GM19463 (cell line): ENCODE data around the gene SPAG8.

ENCODE experiments used
- ATAC-seq: cut with Tn5 transposase; IDR thresholded peaks from one replicate; pipeline ENCODE4 v1.9.1; 2021; ENCODE audit warnings: mild to moderate bottlenecking, moderate library complexity; ENCODE audit not compliant: unreplicated experiment

Gene SPAG8, protein sequence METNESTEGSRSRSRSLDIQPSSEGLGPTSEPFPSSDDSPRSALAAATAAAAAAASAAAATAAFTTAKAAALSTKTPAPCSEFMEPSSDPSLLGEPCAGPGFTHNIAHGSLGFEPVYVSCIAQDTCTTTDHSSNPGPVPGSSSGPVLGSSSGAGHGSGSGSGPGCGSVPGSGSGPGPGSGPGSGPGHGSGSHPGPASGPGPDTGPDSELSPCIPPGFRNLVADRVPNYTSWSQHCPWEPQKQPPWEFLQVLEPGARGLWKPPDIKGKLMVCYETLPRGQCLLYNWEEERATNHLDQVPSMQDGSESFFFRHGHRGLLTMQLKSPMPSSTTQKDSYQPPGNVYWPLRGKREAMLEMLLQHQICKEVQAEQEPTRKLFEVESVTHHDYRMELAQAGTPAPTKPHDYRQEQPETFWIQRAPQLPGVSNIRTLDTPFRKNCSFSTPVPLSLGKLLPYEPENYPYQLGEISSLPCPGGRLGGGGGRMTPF

DNA sequence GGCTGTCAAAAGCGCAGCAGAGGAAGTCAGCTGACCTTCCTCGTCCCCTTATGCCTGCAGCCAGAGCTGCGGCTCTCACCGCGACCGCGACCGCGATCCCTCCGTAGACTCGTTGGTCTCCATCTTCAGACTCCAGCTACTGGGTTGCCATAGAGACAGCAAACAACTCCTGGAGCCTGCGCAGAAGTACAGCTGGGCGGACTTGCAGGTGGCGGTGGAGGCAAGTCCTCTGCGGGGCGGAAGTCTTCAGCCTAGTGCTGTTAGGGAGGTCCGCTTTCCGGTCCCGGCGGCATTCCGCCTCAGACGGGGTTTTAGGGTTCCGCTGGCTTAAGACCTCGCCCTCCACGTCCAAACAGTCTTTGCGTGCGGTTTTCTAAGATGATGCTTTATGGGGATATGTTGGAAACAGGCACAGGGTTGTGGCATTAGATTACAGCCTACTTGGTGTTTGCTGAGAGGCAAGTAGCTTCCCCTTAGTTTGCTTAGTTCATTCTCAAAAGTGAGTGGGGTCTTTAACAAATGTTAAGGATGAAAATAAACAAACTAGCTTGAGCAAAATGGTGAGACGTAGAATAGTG, at the start of gene SPAG8:
Gene SPAG8, minus strand, starts transcription at position 238 of the 578 bp plus-strand sequence. Its CDS starts 115 bp downstream, at position 123.
- peak; percentile 64 for ATAC-seq

DNA sequence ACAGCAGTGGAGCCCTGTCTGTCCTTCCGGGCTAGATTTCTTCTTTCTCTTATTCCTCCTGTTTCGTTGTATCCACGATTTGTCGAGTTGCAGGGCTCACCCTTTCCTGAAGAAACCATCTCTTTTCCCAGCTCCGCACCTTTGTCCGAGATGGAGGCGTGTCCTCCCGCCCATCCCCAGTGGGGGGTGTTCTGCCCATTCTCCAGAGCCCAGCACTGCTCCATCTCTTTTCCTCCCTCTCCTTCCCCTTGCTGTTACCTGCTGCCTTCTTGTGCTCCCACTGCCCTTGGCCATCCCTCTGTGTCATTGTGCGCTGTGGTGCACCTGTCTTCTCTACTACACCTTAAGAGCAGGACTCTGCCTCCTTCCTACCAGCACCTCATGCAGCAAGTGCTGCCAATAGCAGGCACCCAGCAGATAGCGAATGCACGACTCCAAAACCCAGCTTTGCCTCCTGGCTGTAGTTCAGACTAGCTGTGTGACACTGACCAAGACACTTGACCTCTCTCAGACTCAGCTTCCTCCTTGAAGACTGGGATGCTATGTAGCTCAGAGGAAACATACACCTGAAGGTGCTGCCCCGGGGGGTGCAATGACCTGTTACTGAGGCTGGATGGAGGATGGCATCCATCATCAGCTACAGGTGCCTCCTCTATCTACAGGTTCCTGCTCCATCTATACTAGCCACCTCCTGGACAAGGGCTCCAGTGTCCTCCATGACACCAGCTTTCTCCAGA, 49.3 kb upstream of the SPAG8 start:
- no peak for ATAC-seq

DNA sequence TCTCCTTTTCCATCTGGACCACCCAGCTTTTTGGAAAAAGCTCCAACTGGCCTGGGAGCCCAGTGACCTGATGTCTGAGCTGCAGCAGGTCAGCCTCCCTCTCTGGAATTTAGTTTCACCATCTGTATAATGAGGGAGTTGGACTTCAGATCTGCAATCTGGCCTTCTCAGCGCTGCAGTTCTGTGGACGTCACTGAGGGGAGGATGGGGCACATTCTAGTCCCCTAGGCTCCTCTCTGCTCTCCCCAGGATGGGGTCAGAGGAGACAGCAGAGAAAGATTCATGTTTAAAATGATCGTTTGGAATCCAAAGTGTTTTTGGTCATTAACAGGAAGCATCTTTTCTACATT, 47.9 kb upstream of the SPAG8 start:
- no peak for ATAC-seq

DNA sequence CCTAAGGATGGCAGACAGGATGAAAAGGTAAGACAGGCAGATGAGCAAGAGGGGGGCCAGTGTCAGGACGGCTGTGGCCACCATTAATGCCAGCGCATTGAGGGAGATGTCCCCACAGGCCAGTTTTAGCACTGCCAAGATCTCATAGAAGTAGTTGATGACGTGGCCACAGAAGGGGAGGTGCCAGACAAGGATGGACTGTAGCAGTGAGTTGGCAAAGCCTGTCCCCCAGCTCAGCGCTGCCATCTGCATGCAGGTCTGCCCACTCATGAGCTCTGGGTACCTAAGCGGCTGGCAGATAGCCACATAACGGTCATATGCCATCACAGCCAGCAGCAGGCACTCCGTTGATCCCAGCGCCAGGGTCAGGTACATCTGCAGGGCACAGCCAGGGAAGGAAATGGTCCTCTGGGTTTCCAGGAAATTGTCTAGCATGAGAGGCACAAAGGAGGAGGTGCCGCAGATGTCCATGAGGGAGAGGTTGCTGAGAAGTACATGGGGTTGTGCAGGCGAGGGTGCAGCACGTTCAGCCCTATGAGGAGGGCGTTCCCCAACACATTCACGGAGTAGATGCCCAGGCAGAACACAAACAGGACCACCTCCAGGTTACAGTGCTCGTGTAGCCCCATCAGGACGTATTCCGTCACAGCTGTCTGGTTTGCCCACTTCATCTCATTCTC, 47.4 kb upstream of the SPAG8 start:
- ATAC-seq, result no peak

DNA sequence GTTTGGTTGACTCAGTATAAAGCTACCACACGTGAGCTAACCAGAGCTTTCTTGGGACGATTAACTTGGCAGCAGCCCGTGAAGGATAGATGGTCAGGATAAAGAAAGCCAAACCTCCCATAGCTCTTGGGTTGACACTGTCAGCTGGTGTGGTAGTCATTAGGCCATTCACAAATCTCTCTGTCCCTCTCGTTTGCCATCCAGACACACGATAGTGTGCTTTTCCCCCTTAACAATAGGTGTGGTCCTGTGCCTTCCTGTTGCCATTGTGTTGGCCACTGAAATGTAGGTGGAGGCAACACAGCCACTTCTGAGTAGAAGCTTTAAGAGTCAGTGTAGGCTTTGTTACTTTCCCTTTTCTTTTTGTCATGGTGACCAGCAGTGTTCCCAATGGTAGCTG, 46.4 kb upstream of the SPAG8 start:
- ATAC-seq, result no peak

DNA sequence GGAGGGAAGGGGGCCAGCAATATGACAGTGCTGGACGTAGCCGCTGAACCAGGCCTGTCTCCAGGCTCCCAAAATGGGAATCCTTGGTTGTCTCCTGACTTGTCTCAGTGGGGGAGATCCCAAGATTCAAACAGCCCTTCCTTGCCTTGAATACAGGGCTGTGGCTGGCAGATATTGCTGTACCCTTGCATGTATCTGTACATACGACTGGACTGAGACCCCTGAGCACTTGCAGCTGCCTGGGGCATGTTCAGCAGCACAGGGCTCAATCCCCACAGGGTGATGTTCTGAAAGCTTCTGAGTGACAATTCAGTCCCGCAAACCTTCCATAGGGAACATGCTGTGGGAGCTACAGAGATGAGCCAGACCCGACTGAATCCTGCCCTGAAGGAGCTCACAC, 44.8 kb upstream of the SPAG8 start:
- ATAC-seq, result no peak

DNA sequence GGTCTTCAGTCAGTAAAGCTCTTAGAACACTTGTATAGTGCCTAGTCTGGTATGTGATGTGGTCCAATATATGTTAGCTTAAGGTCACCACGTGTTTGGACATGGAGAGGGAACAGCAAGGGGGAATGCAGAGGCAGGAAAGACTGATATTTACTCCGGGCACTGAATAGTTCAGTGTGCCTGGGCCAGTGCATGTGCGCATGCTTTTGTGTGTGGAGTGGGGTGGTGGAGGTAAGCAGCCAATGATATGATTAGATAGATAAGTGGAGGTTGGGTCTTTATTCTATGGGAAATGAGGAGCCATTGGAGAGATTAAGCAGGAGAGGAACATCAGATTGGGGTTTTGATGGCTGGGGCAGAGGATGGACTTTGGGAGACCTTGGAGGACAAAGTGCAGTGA, 44.1 kb upstream of the SPAG8 start:
- no peak for ATAC-seq

DNA sequence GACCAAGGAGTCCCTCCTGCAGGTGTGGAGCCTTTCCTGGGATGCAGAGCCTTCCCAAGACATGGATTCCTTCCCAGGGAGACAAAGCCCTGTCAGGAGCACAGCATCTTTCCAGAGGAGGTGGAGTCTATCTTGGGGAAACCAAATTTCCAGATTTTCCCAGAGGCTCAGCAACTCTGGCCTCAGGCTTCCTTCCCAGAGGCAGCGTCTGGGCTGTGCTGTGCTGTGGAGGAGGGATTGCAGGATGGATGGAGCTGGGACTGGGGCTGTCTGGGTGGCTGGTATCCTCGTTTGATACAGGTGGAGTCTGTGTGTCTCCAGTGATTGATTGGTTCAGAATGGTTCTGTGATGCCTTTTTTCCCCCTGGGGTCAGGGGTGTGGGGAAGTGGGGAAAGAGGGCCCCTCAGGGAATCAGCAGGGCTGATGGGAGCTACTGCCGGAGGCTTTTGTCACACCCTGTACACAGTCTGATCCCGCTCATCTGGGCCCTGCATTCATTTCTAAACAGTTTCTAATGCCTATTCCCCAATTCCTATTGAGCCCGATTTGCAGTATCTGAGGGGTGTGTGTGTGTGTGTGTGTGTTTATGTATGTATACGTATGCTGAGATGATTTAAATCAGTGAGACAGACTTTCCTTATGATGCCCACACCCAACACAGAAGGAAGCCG, 42.2 kb upstream of the SPAG8 start:
- no peak for ATAC-seq

DNA sequence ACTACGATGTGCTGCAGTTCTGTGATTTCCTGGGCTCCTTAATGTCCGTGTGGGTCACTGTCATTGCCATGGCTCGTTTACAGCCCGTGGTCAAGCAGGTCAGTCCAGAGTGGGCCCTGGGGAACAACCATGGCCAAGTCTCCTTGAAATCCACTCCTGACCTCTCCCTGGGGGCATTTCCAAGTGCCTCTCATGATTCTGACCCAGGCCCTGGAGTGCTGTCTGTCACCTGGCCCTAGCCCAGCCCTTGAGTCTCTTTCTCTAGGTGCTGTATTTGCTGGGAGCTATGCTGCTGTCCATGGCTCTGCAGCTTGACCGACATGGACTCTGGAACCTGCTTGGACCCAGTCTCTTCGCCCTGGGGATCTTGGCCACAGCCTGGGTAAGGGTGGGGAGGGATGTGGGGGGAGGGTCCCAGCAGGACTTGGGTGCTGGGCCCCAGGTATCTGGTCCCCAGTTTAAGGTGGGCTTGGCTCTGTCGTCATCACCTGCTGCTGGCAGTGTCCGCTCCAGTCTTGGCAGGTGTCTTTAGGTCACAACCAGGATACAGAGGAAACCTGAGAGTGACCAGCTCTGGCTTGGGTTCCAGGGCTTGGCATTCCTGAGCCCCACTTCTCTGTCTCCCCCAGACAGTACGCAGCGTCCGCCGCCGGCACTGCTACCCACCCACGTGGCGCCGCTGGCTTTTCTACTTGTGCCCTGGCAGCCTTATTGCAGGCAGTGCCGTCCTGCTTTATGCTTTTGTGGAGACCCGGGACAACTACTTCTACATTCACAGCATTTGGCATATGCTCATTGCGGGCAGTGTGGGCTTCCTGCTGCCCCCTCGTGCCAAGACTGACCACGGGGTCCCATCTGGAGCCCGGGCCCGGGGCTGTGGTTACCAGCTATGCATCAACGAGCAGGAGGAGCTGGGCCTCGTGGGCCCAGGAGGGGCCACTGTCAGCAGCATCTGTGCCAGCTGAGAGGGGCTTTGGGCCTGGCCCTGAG, 41.1 kb upstream of the SPAG8 start:
- no peak for ATAC-seq

DNA sequence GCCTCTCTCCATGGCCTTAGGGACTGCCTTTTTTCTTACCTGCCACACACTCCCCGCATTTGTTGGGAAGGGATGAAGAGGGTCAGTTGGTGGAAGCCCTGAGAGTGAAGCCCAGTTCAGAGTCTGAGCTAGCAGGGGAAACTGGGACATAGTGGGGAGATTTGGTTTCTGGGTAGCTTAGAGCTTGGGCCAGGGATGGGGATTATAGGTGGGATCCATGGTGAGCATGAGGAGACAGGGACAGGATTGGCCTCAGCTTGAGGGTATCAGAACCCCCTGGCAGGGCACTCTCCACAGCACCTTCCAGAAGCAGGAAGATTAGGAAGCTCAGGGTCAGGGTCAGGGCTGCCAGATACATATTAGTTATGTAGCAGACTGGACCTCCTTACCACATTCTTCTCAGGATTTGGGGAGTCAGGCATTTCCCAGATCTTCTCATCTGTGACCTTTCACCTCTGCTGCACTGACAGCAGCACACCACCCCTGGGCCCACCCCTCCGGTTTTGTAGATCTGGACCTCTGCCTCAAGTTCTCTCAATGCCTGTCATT, 40.3 kb upstream of the SPAG8 start:
- no peak for ATAC-seq

DNA sequence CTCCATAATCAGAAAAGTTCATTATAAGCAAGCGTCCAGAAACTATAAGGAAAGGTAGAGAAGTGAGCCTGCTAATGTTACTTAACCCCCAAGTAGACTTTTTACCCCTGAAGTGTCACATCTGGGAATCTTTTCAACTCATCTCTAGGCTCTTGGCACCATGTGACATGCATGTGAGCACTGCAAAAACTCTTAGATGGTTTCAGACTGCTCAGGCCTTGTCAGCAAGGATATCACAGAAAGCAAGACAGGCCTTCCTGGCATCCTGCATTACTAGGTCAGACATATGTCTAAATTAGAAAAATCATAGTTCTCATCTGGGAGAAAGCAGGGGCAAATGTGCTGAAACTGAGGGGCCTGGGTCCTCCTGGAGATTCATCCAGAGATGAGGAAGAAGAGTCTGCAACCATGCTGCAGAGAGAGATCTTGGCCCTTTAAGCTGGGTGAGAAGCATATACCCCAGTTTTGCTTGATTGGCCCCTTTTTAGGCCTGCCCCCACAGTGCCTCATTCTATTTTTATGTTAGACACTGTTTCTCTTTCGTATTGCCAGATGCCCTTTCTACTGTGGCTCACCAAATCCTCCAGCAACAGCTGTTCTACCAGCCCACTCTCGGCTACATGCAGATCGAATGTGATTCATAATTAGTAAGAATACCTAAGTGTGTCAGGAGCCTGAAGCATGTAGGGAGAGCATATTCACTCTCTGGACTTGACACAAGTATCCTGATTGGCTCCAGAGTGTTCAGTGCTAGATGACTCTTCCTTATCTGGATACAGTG, 35.9 kb upstream of the SPAG8 start:
- ATAC-seq, result peak; percentile 95

DNA sequence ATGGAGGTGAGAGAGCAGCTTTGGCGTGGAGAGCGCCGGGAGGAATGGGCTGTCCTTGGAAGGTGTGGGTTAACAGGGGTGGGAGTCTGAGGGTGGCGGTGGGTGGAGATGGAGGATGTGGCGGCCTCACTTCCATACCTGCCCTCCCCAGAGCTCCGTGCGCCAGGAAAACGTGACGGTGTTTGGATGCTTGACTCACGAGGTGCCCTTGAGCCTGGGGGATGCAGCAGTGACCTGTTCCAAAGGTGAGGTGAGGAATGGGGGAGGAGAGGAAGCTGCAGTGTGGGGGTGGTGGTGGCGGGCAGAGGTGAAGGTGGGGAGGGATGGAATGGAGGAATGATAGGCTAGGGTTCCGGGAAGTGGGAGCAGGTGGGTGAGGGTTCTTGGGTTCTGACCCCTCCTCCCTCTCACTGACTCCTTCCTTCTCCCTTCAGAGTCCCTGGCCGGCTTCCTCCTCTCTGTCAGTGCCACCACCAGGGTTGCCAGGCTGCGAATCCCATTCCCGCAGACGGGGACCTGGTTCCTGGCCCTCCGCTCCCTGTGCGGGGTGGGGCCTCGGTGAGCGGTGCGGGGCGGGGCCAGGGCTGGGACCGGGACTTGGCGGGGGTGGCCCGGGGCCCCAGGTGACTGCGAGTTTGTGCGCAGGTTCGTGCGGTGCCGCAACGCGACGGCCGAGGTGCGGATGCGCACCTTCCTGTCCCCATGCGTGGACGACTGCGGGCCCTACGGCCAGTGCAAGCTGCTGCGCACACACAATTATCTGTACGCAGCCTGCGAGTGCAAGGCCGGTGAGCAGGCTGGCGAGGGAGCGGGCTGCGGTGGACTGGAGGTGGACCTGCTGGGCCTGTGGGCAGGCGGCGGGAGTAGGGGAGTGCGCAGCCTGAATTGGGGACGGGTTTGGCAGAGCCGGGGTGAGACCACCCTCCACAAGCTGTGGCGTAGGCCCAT, 34.0 kb upstream of the SPAG8 start:
- ATAC-seq, result no peak

DNA sequence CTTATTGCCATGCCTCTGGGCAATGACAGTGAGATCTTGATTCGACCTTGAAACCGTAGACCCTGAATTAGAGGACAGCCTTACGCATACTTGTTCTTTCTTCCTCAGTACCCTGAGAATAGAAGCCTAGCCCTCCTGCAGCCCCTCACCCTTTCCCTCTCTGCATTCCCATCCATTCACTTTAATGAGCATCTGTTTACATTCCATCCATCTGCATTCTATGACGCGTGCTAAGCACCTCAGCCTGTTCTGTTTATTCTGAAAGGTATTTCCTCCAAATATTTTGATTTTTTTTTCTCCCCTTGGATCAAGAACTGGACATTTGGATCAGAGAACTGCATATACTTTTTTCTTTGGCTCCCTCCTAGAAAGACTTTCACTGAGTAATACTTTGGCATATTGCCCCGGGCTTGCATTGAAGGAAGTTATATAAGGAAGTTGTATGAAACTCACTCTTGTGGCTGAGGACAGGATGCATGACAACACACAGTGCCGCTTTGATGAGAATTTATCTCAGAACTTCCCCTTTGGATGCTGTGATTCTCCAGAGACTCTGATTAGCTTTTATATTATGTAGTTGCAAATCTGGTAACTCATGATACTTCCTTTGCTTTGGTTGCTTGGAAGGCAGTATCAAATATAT, 32.7 kb upstream of the SPAG8 start:
- no peak for ATAC-seq

DNA sequence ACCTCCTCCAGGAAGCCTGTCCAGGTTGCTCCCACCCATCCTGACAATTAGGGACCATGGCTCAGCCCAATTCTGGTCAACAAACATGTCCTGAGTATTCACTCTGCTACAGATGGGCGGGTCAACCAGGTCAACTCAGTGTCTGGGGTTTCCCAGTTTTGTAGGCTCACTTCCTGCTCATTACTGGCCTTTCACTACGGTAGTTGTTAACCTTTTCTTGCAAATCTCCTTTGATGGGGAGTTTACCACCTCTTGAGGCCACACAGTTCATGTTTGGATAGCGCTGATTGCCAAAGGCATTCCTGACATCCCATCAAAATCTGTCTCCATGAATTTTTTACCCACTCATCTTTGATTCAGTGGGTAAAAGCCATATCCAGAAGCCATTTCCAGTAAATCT, 30.7 kb upstream of the SPAG8 start:
- ATAC-seq, result peak; percentile 83

DNA sequence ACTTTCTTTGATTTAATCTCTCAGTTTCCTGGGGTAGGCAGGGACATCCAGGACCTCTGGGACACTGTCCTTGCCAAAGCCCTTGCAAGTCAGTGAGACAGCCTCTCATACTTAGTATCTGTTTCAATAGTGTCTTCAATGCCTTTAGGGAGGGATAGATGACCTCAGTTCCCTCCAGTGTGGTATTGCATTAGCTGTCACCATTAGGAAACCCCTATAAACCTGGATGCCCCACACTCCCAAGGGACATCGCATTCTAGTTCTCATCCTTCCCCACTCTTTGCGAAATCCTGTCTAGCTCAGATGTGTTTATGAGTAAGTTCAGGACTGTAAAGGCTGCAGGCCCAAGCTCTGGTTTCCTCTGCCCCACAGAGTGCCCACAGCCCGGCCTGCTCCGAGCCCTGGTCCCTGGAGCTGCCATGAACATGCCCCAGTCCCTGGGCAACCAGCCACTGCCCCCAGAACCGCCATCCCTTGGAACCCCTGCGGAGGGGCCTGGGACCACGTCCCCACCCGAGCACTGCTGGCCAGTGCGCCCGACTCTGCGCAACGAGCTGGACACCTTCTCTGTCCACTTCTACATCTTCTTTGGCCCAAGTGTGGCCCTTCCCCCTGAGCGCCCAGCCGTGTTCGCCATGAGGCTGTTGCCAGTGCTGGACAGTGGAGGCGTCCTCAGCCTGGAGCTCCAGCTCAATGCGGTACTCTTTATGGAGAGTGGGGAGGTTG, 30.1 kb upstream of the SPAG8 start:
- ATAC-seq, result no peak

DNA sequence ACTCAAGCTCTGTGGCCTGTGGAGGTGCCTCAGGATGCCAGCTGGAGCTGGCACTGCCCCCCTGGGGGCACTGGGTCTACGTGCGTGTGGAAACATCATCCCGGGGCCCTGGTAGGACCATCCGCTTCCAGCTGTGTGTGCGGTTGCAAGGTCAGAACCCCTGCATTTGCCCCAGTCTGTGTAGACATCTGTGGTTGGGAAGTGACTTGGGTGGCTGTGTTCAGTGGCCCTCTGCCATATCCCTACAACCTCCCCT, 29.5 kb upstream of the SPAG8 start:
- no peak for ATAC-seq
